SK-N-MC (cell line): ENCODE data around the gene SMCHD1.

Experiments used
- DNase-seq: peaks from one replicate; pipeline ENCODE4 v3.0.0-alpha.2; 2011; ENCODE audit warnings: low read depth, low spot score
- H3K27ac ChIP-seq: fragments of 200-600 bp; sonication (generic); 2 replicates; pipeline ENCODE4 v1.5.1; 2016; ENCODE audit warnings: mixed run types
- H3K36me3 ChIP-seq: fragments of 200-600 bp; sonication (generic); 2 replicates; pipeline ENCODE4 v1.6.1; 2017; ENCODE audit warnings: antibody characterized with exemption, low read length, mixed read lengths; ENCODE audit not compliant: insufficient read depth
- H3K4me3 ChIP-seq: fragments of 200-600 bp; sonication (generic); 2 replicates; pipeline ENCODE4 v1.5.1; 2016
- H3K9ac ChIP-seq: fragments of 200-600 bp; sonication (generic); 2 replicates; pipeline ENCODE4 v1.8.0; 2017; ENCODE audit warnings: mixed run types, mixed read lengths; ENCODE audit not compliant: insufficient read length
- H3K9me3 ChIP-seq: fragments of 200-600 bp; sonication (generic); 2 replicates; pipeline ENCODE4 v1.6.1; 2017; ENCODE audit warnings: low read depth, mild to moderate bottlenecking, antibody characterized with exemption, low read length, moderate library complexity, mixed read lengths
- EZH2 ChIP-seq: fragments of 200-600 bp; sonication (generic); IDR thresholded peaks from one replicate; pipeline ENCODE4 v1.6.1; 2017; ENCODE audit warnings: antibody characterized with exemption
- FOXP2 ChIP-seq: optimal IDR thresholded peaks from 2 replicates; pipeline ENCODE3; 2011; ENCODE audit warnings: mild to moderate bottlenecking, moderate library complexity; ENCODE audit not compliant: insufficient read depth; ENCODE audit errors: extremely low read length, control extremely low read depth
- POLR2AphosphoS5 ChIP-seq: IDR thresholded peaks from 2 replicates; pipeline ENCODE4 v1.6.1; 2012; ENCODE audit warnings: mild to moderate bottlenecking, low read depth, low read length, borderline replicate concordance

The SMCHD1 gene

GRCh38 chr18:2746274-2746673 lies 90.7 kb downstream of the SMCHD1 start:
- Histone ChIP-seq H3K27ac (no peak overlapping the region), H3K9me3 (no peaks in the 10 kb centered on the region), H3K4me3 (no peak overlapping the region), H3K9ac (no peak overlapping the region), H3K36me3 (peaks cover 70% of the 10 kb centered on the region)
- DNase-seq: no peak
- TF ChIP-seq POLR2AphosphoS5: no peak

- H3K36me3 ChIP-seq: peaks cover 45% of the 10 kb centered on the region
- TF ChIP-seq EZH2 (no peak), FOXP2 (no peak), POLR2AphosphoS5 (no peak)
- no peak overlapping the region for H3K27ac ChIP-seq
- DNase-seq: no peak
- H3K9ac ChIP-seq: no peak overlapping the region
- no peaks in the 10 kb centered on the region for H3K9me3 ChIP-seq
- H3K4me3 ChIP-seq: no peak overlapping the region
These were observed 102.8 kb downstream of the SMCHD1 start for GRCh38 chr18:2758309-2758708.

- H3K36me3 ChIP-seq: peaks cover 78% of the 10 kb centered on the region
- no peak for TF ChIP-seq FOXP2
- no peak for TF ChIP-seq EZH2
These were observed 119.1 kb downstream of the SMCHD1 start for GRCh38 chr18:2774669-2775068.

GRCh38 chr18:2776601-2777000 lies 121.1 kb downstream of the SMCHD1 start:
- Histone ChIP-seq H3K27ac (no peak overlapping the region), H3K36me3 (peaks cover 62% of the 10 kb centered on the region), H3K9ac (no peak overlapping the region), H3K4me3 (no peak overlapping the region), H3K9me3 (no peaks in the 10 kb centered on the region)
- no peak for DNase-seq
- no peak for TF ChIP-seq FOXP2
- no peak for TF ChIP-seq POLR2AphosphoS5
- TF ChIP-seq EZH2: no peak

More at GRCh38 chr18:2774669-2775068, 119.1 kb downstream of the SMCHD1 start:
- no peak overlapping the region for H3K9ac ChIP-seq
- no peak for DNase-seq
- no peak overlapping the region for H3K27ac ChIP-seq
- no peaks in the 10 kb centered on the region for H3K9me3 ChIP-seq
- H3K4me3 ChIP-seq: no peak overlapping the region

GRCh38 chr18:2777241-2777640 lies 121.7 kb downstream of the SMCHD1 start:
- H3K9me3 ChIP-seq: no peaks in the 10 kb centered on the region
- peaks cover 56% of the 10 kb centered on the region for H3K36me3 ChIP-seq
- no peak for DNase-seq
- H3K27ac ChIP-seq: no peak overlapping the region
- no peak overlapping the region for H3K4me3 ChIP-seq
- no peak overlapping the region for H3K9ac ChIP-seq
- TF ChIP-seq FOXP2 (no peak), EZH2 (no peak), POLR2AphosphoS5 (no peak)

- H3K27ac ChIP-seq: peak overlapping the region; percentile 3; the same call in 1 of the 2 replicates
- H3K36me3 ChIP-seq: peaks cover 54% of the 10 kb centered on the region
- no peak overlapping the region for H3K9ac ChIP-seq
- H3K4me3 ChIP-seq: no peak overlapping the region
- no peak for DNase-seq
- TF ChIP-seq FOXP2 (no peak), EZH2 (no peak), POLR2AphosphoS5 (no peak)
- no peaks in the 10 kb centered on the region for H3K9me3 ChIP-seq
These were observed 125.2 kb downstream of the SMCHD1 start for GRCh38 chr18:2780750-2781149.

- TF ChIP-seq EZH2: no peak
- no peak for TF ChIP-seq POLR2AphosphoS5
- TF ChIP-seq FOXP2: no peak
- H3K36me3 ChIP-seq: peaks cover 32% of the 10 kb centered on the region
- no peak for DNase-seq
- H3K27ac ChIP-seq: no peak overlapping the region
- H3K9me3 ChIP-seq: no peaks in the 10 kb centered on the region
- no peak overlapping the region for H3K9ac ChIP-seq
- H3K4me3 ChIP-seq: no peak overlapping the region
These were observed 131.7 kb downstream of the SMCHD1 start for GRCh38 chr18:2787225-2787624.

- Histone ChIP-seq H3K36me3 (peaks cover 20% of the 10 kb centered on the region), H3K9me3 (no peaks in the 10 kb centered on the region), H3K9ac (no peak overlapping the region), H3K27ac (no peak overlapping the region), H3K4me3 (no peak overlapping the region)
- no peak for DNase-seq
- TF ChIP-seq FOXP2 (no peak), POLR2AphosphoS5 (no peak), EZH2 (no peak)
These were observed 136.9 kb downstream of the SMCHD1 start for GRCh38 chr18:2792395-2792794.

GRCh38 chr18:2794159-2794558 lies 138.6 kb downstream of the SMCHD1 start:
- TF ChIP-seq EZH2: no peak
- TF ChIP-seq FOXP2: no peak
- TF ChIP-seq POLR2AphosphoS5: no peak
- no peak overlapping the region for H3K27ac ChIP-seq
- no peak overlapping the region for H3K9ac ChIP-seq
- no peak for DNase-seq
- H3K9me3 ChIP-seq: no peaks in the 10 kb centered on the region
- H3K36me3 ChIP-seq: peaks cover 24% of the 10 kb centered on the region
- no peak overlapping the region for H3K4me3 ChIP-seq

GRCh38 chr18:2797951-2798350 lies 142.4 kb downstream of the SMCHD1 start:
- no peak for TF ChIP-seq POLR2AphosphoS5
- no peak for TF ChIP-seq EZH2
- no peak for TF ChIP-seq FOXP2
- no peak for DNase-seq
- H3K36me3 ChIP-seq: peaks cover 43% of the 10 kb centered on the region

More at GRCh38 chr18:2797951-2798350, 142.4 kb downstream of the SMCHD1 start:
- no peak overlapping the region for H3K4me3 ChIP-seq
- no peak overlapping the region for H3K27ac ChIP-seq
- no peaks in the 10 kb centered on the region for H3K9me3 ChIP-seq
- H3K9ac ChIP-seq: no peak overlapping the region
